SIG-M5 treated with dmso at 0.1 percent for 504 hours (cell line): Measurements from ENCODE around the gene PRR36.

Source experiments
- DNase-seq: peaks from one replicate; lab custom pipeline; 2025; ENCODE audit not compliant: unreplicated experiment; lab: John Stamatoyannopoulos, UW

The PRR36 gene

GRCh38 chr19:7873304-7874075 is 700 bp downstream of the PRR36 start:
- no peak for DNase-seq

GRCh38 chr19:7872306-7873204 is 1.6 kb downstream of the PRR36 start:
- no peak for DNase-seq

GRCh38 chr19:7871437-7872305 is 2.5 kb downstream of the PRR36 start:
- peak; percentile 87 for DNase-seq

- peak; percentile 85 for DNase-seq
Measured at GRCh38 chr19:7870571-7871436, 3.4 kb downstream of the PRR36 start.

- peak; percentile 70 for DNase-seq
Measured at GRCh38 chr19:7869910-7870511, 4.2 kb downstream of the PRR36 start.

- DNase-seq = peak; percentile 25
Measured at GRCh38 chr19:7869453-7869909, 4.7 kb downstream of the PRR36 start.

- peak; percentile 75 for DNase-seq
Measured at GRCh38 chr19:7868671-7869452, 5.3 kb downstream of the PRR36 start.

- no peak for DNase-seq
Measured at GRCh38 chr19:7868326-7868670, 5.9 kb downstream of the PRR36 start.

- DNase-seq = no peak
Measured at GRCh38 chr19:7867092-7867844, 6.9 kb downstream of the PRR36 start.

- DNase-seq = no peak
Measured at GRCh38 chr19:7866399-7867091, 7.6 kb downstream of the PRR36 start.

- DNase-seq = no peak
Measured at GRCh38 chr19:7865262-7865911, 8.8 kb downstream of the PRR36 start.

GRCh38 chr19:7864690-7865074 is 9.5 kb downstream of the PRR36 start:
- DNase-seq = no peak

- DNase-seq = no peak
Measured at GRCh38 chr19:7863971-7864689, 10.1 kb downstream of the PRR36 start.

- no peak for DNase-seq
Measured at GRCh38 chr19:7863157-7863970, 10.8 kb downstream of the PRR36 start.

GRCh38 chr19:7862413-7862951 is 11.7 kb downstream of the PRR36 start:
- no peak for DNase-seq
